HL-60/S4 (cell line): Measurements from ENCODE around the gene NCAM1.

Source experiments
- in situ Hi-C: fragments of 300-500 bp; cut with MboI; formaldehyde crosslinking; loops from 2 replicates; pipeline ENCODE4 v1.14.3; 2022; ENCODE audit warnings: low sequenced_read_pairs

NCAM1 gene

GRCh38 chr11:113289431-113290187 lies 328.4 kb downstream of the NCAM1 start:
- in situ Hi-C loops, result loop anchor here (25.0 kb wide), 2 partner anchors 702 to 1002 kb away; no protein-coding TSS in a partner anchor

- in situ Hi-C loops, result loop anchor here (25.0 kb wide), 2 partner anchors 707 to 1007 kb away; no protein-coding TSS in a partner anchor
Measured at GRCh38 chr11:113293936-113294335, 332.7 kb downstream of the NCAM1 start.

- in situ Hi-C loops, result loop anchor here (25.0 kb wide), 2 partner anchors 709 to 1009 kb away; no protein-coding TSS in a partner anchor
Measured at GRCh38 chr11:113295993-113296392, 334.8 kb downstream of the NCAM1 start.

- in situ Hi-C loops, result loop anchor here (25.0 kb wide), 2 partner anchors 709 to 1009 kb away; no protein-coding TSS in a partner anchor
Measured at GRCh38 chr11:113296447-113297205, 335.4 kb downstream of the NCAM1 start.

- in situ Hi-C loops, result loop anchor here (25.0 kb wide), 2 partner anchors 711 to 1011 kb away; no protein-coding TSS in a partner anchor
Measured at GRCh38 chr11:113298496-113298895, 337.3 kb downstream of the NCAM1 start.

- in situ Hi-C loops, result loop anchor here (10.0 to 25.0 kb wide), 2 partner anchors 490 to 957 kb away; no protein-coding TSS in a partner anchor
Measured at GRCh38 chr11:113304916-113305315, 343.7 kb downstream of the NCAM1 start.

- in situ Hi-C loops, result loop anchor here (10.0 to 25.0 kb wide), 2 partner anchors 489 to 957 kb away; no protein-coding TSS in a partner anchor
Measured at GRCh38 chr11:113305440-113306336, 344.5 kb downstream of the NCAM1 start.

- in situ Hi-C loops, result loop anchor here (10.0 to 25.0 kb wide), 2 partner anchors 486 to 954 kb away; no protein-coding TSS in a partner anchor
Measured at GRCh38 chr11:113308601-113309000, 347.4 kb downstream of the NCAM1 start.

GRCh38 chr11:113311536-113311935 lies 350.3 kb downstream of the NCAM1 start:
- in situ Hi-C loops, result loop anchor here (25.0 kb wide), 1 partner anchor 951 kb away; no protein-coding TSS in a partner anchor

GRCh38 chr11:113313601-113314000 lies 352.4 kb downstream of the NCAM1 start:
- in situ Hi-C loops, result loop anchor here (25.0 kb wide), 1 partner anchor 949 kb away; no protein-coding TSS in a partner anchor

- in situ Hi-C loops, result loop anchor here (25.0 kb wide), 1 partner anchor 948 kb away; no protein-coding TSS in a partner anchor
Measured at GRCh38 chr11:113314065-113314388, 352.8 kb downstream of the NCAM1 start.

- in situ Hi-C loops, result loop anchor here (25.0 kb wide), 1 partner anchor 948 kb away; no protein-coding TSS in a partner anchor
Measured at GRCh38 chr11:113314389-113315301, 353.4 kb downstream of the NCAM1 start, which contains the start of gene TTC12. TSS of gene TTC12 (plus strand) at chr11:113314583. CDS start at chr11:113316258, 1,675 bp downstream.

GRCh38 chr11:113315811-113316210 lies 354.6 kb downstream of the NCAM1 start:
- in situ Hi-C loops, result loop anchor here (25.0 kb wide), 1 partner anchor 946 kb away; no protein-coding TSS in a partner anchor

GRCh38 chr11:113316256-113316655 lies 355.0 kb downstream of the NCAM1 start:
- in situ Hi-C loops, result loop anchor here (25.0 kb wide), 1 partner anchor 946 kb away; no protein-coding TSS in a partner anchor

GRCh38 chr11:113317339-113317738 lies 356.1 kb downstream of the NCAM1 start:
- in situ Hi-C loops, result loop anchor here (25.0 kb wide), 1 partner anchor 945 kb away; no protein-coding TSS in a partner anchor

GRCh38 chr11:113319085-113319484 lies 357.9 kb downstream of the NCAM1 start:
- in situ Hi-C loops, result loop anchor here (25.0 kb wide), 1 partner anchor 943 kb away; no protein-coding TSS in a partner anchor

GRCh38 chr11:113322158-113322557 lies 360.9 kb downstream of the NCAM1 start:
- in situ Hi-C loops, result loop anchor here (25.0 kb wide), 1 partner anchor 940 kb away; no protein-coding TSS in a partner anchor

GRCh38 chr11:113324250-113324649 lies 363.0 kb downstream of the NCAM1 start:
- in situ Hi-C loops, result loop anchor here (25.0 kb wide), 1 partner anchor 938 kb away; no protein-coding TSS in a partner anchor
